IgD-negative memory B cell (primary cell): Measurements from ENCODE around the gene WDR77. TPM values are rescaled to one million over a fixed set of nuclear protein-coding genes. Genes with fewer than 3 reads are reported as not detected.

ENCODE experiments used
- H3K27ac Mint-ChIP-seq, 3 donors: one replicate each; pipeline ENCODE4 v1.8.0; 2020 to 2022; ENCODE audit warnings: mild to moderate bottlenecking in 3 of 3, mixed read lengths in 3 of 3, moderate library complexity in 1 of 3
- H3K27me3 Mint-ChIP-seq: one replicate; pipeline ENCODE4 v1.8.0; 2021; ENCODE audit warnings: mixed read lengths
- H3K36me3 Mint-ChIP-seq: one replicate; pipeline ENCODE4 v1.8.0; 2020; ENCODE audit warnings: mild to moderate bottlenecking, mixed read lengths
- H3K4me1 Mint-ChIP-seq, 3 donors: one replicate each; pipeline ENCODE4 v1.8.0; 2020 to 2022; ENCODE audit warnings: mixed read lengths in 3 of 3, mild to moderate bottlenecking in 1 of 3
- H3K4me3 Mint-ChIP-seq, 4 donors: one replicate each; pipeline ENCODE4 v1.8.0; 2020 to 2022; ENCODE audit warnings: mild to moderate bottlenecking in 4 of 4, mixed read lengths in 4 of 4, moderate library complexity in 3 of 4
- H3K9me3 Mint-ChIP-seq, 3 donors: one replicate each; pipeline ENCODE4 v1.8.0; 2020 to 2021; ENCODE audit warnings: mixed read lengths in 3 of 3, mild to moderate bottlenecking in 1 of 3
- polyA plus RNA-seq: library from polyadenylated mRNA; unstranded; fragments of 300-500 nt; fragmentation: Illumina TruSeq; gene quantifications from one replicate; pipeline ENCODE4 v1.2.3, GENCODE V29; 2021

Gene WDR77
- polyA plus RNA-seq, 1 donor from 2014 or later, result 48.1 TPM

- Mint-ChIP-seq H3K36me3 (peaks cover 13% of the 10 kb centered on the region), H3K4me1 (peaks cover 2 to 18% (median 3%) of the 10 kb centered on the region in 3 donors), H3K27me3 (no peaks in the 10 kb centered on the region), H3K9me3 (no peaks in the 10 kb centered on the region), H3K27ac (peak overlapping the region in 1 of 3 donors; percentile 29), H3K4me3 (no peak overlapping the region)
Measured at GRCh38 chr1:111462370-111463028, 13.4 kb upstream of the WDR77 start.

DNA sequence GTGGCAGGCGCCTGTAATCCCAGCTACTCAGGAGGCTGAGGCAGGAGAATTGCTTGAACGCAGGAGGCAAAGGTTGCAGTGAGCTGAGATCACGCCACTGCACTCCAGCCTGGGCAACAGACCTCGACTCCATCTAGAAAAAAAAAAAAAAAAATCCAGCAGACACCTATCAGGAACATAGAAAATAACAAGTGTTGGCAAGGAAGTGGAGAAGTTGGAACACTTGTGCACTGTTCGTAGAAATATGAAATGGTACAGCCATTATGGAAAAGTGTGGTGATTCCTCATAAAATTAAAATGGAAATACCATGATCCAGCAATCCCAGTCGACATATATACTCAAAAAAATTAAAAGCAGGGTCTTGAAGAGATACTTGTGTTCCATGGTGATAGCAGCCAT, 12.7 kb upstream of the WDR77 start:
- peak overlapping the region in 1 of 3 donors; percentile 29 for H3K27ac Mint-ChIP-seq
- H3K27me3 Mint-ChIP-seq, result no peaks in the 10 kb centered on the region
- peaks cover 2 to 18% (median 3%) of the 10 kb centered on the region in 3 donors for H3K4me1 Mint-ChIP-seq
- H3K36me3 Mint-ChIP-seq, result peaks cover 13% of the 10 kb centered on the region
- no peak overlapping the region for H3K4me3 Mint-ChIP-seq
- H3K9me3 Mint-ChIP-seq, result no peaks in the 10 kb centered on the region

GRCh38 chr1:111455642-111456031, 6.6 kb upstream of the WDR77 start:
- peak overlapping the region in 2 of 3 donors; percentile 45 to 90 for H3K27ac Mint-ChIP-seq
- H3K4me1 Mint-ChIP-seq, result peaks cover 15 to 33% (median 31%) of the 10 kb centered on the region in 3 donors
- no peaks in the 10 kb centered on the region for H3K27me3 Mint-ChIP-seq
- no peaks in the 10 kb centered on the region for H3K9me3 Mint-ChIP-seq
- H3K36me3 Mint-ChIP-seq, result peaks cover 12% of the 10 kb centered on the region
- H3K4me3 Mint-ChIP-seq, result peak overlapping the region in 2 of 4 donors; percentile 5 to 43

GRCh38 chr1:111454859-111455641, 6.0 kb upstream of the WDR77 start:
- H3K4me1 Mint-ChIP-seq, result peaks cover 19 to 33% (median 32%) of the 10 kb centered on the region in 3 donors
- peak overlapping the region in 2 of 4 donors; percentile 43 to 44 for H3K4me3 Mint-ChIP-seq
- H3K36me3 Mint-ChIP-seq, result peaks cover 11% of the 10 kb centered on the region
- H3K27ac Mint-ChIP-seq, result peak overlapping the region; percentile 9 to 90 (median 45)
- H3K27me3 Mint-ChIP-seq, result no peaks in the 10 kb centered on the region
- H3K9me3 Mint-ChIP-seq, result no peaks in the 10 kb centered on the region

DNA sequence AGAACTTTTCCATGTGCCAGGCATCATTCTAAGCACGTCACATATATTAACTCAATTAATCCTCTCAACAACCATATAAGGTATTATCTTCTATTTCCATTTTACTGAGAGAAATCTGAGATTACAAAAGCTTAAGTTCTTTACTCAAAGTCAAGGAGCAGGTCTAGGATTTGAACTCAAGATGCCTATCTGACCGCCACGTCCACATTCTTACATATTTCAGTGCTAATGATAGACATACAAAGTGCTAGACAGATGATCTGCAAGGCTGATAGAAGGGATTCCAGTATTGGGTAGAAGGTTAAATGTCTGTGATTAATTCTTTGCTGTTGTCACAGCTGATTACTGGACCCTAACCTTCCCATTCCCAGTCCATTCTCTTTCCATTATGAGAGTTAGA, 4.7 kb upstream of the WDR77 start:
- Mint-ChIP-seq H3K4me3 (no peak overlapping the region), H3K27me3 (no peaks in the 10 kb centered on the region), H3K9me3 (no peaks in the 10 kb centered on the region), H3K4me1 (peaks cover 26 to 41% (median 39%) of the 10 kb centered on the region in 3 donors), H3K36me3 (peaks cover 14% of the 10 kb centered on the region), H3K27ac (no peak overlapping the region)

DNA sequence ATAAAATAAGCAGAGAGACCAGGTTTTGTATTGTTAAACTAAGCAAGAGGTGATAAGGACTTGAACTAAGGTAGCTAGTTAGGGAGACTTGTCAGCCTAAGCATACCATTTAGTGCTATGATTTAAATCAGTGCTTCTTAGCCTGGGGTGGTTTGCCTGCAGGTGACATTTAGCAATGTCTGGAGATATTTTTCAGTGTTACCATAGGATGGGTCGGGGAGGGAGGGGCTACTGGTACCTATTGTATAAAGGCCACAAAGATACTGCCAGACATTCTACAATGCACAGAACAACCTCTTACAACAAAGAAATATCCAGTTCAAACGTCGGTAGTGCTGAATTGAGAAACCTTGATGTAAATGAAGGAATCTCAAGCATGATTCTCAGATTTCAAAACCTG, 3.5 kb upstream of the WDR77 start:
- no peaks in the 10 kb centered on the region for H3K27me3 Mint-ChIP-seq
- no peaks in the 10 kb centered on the region for H3K9me3 Mint-ChIP-seq
- H3K36me3 Mint-ChIP-seq, result peaks cover 10% of the 10 kb centered on the region
- peaks cover 33 to 49% (median 48%) of the 10 kb centered on the region in 3 donors for H3K4me1 Mint-ChIP-seq
- H3K27ac Mint-ChIP-seq, result no peak overlapping the region
- no peak overlapping the region for H3K4me3 Mint-ChIP-seq

DNA sequence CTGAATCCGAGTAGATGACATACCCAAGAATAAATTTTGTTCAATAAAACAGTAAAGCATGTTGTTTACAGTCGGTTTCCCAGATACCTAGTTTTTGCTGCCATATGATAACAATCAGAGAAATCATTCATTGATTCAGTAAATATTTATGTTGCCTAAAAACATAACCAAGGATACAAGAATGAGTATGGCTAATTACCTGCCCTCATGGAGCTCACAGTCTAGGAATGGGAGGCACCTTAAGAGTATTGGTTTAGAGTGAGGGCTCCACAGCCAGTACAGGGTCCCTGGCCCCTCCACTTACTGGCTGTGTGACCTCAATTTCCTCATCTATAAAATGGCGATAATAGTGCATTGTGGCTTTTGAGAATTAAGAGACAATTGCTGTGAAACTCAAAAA, 1.1 kb upstream of the WDR77 start:
- H3K36me3 Mint-ChIP-seq, result peaks cover 10% of the 10 kb centered on the region
- no peaks in the 10 kb centered on the region for H3K27me3 Mint-ChIP-seq
- peak overlapping the region; percentile 99 to 100 (median 100) for H3K4me3 Mint-ChIP-seq
- H3K4me1 Mint-ChIP-seq, result peaks cover 46 to 59% (median 57%) of the 10 kb centered on the region in 3 donors
- H3K27ac Mint-ChIP-seq, result peak overlapping the region; percentile 93 to 99 (median 99)
- no peaks in the 10 kb centered on the region for H3K9me3 Mint-ChIP-seq

- Mint-ChIP-seq H3K36me3 (peaks cover 8% of the 10 kb centered on the region), H3K4me3 (peak overlapping the region; percentile 99 to 100 (median 100)), H3K9me3 (no peaks in the 10 kb centered on the region), H3K4me1 (peaks cover 42 to 55% (median 52%) of the 10 kb centered on the region in 3 donors), H3K27me3 (no peaks in the 10 kb centered on the region), H3K27ac (peak overlapping the region; percentile 93 to 99 (median 99))
Measured at GRCh38 chr1:111449703-111450017, 604 bp upstream of the WDR77 start.

DNA sequence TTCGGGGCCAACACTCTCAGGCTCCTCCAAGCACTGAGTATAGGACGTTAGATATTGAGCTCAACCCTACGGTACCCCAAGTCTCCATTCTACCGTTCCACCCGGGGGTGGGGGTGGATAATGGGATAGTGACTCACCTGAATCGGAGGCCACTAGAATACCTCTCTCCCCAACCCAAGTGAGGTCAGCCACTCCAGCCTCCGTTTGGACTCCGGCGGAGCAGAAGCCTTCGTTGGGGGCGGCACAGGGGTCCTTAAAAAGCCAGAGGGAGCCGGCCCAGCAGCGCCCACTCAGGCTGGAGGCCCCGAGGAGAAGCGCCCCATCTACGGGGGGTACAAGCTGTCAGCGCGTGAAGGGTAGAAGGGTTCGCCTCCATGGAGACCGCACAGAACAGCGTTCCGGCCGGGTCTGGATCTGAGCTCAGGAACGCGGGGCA, 556 bp downstream of the WDR77 start:
- H3K36me3 Mint-ChIP-seq, result peaks cover 8% of the 10 kb centered on the region
- H3K4me1 Mint-ChIP-seq, result peaks cover 41 to 50% (median 50%) of the 10 kb centered on the region in 3 donors

GRCh38 chr1:111446967-111447892, 1.8 kb downstream of the WDR77 start:
- Mint-ChIP-seq H3K4me3 (peak overlapping the region; percentile 99 to 100 (median 100)), H3K27ac (peak overlapping the region; percentile 20 to 93 (median 24)), H3K4me1 (peaks cover 41 to 47% (median 47%) of the 10 kb centered on the region in 3 donors), H3K9me3 (no peaks in the 10 kb centered on the region), H3K36me3 (peaks cover 8% of the 10 kb centered on the region), H3K27me3 (no peaks in the 10 kb centered on the region)

More for the DNA sequence above, 556 bp downstream of the WDR77 start:
- Mint-ChIP-seq H3K27me3 (no peaks in the 10 kb centered on the region), H3K4me3 (peak overlapping the region; percentile 99 to 100 (median 100)), H3K27ac (peak overlapping the region; percentile 93 to 99 (median 99)), H3K9me3 (no peaks in the 10 kb centered on the region)

DNA sequence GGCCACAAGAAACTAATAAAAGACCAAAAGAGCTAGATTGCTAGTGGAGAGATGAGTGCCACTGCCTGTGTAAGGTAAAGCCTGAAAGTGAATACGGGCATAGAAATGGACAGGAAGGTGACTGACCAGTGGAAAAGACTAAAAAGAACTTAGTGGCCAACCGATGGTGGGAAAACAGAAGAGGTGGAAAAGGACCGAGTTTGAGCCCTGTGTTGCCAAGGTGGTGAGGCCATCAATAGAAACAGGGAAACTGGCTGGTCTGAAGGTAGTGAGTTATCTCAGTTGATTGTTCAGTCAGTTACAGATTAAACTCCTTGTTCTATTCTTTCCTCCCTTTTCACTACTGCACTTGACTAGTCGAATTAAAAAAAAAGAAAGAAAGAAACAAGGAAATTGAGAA, 2.5 kb downstream of the WDR77 start:
- H3K4me3 Mint-ChIP-seq, result peak overlapping the region in 2 of 4 donors; percentile 84 to 99
- H3K27ac Mint-ChIP-seq, result peak overlapping the region; percentile 20 to 47 (median 39)
- peaks cover 43 to 44% (median 44%) of the 10 kb centered on the region in 3 donors for H3K4me1 Mint-ChIP-seq
- no peaks in the 10 kb centered on the region for H3K9me3 Mint-ChIP-seq
- H3K27me3 Mint-ChIP-seq, result no peaks in the 10 kb centered on the region
- peaks cover 8% of the 10 kb centered on the region for H3K36me3 Mint-ChIP-seq

DNA sequence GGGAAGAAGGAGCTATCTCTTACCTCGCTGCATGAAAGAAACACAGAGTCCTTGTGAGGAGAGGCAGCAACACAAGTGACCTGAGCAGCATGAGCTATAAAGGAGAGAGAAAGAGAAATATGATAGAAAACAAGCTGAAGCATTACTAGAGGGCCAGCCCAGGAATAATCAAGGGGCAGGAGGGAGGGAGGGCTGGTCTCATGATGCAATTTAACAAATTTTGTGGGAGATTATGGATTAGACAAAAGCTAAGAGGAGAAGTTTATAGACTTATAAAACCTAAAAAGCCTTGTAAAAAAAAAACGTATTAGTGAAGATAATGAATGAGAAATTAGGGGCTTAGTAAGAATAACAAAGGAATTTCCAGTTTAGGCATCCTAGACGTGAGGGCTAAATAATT, 5.0 kb downstream of the WDR77 start:
- H3K4me3 Mint-ChIP-seq, result peak overlapping the region in 1 of 4 donors; percentile 54
- peaks cover 28 to 33% (median 32%) of the 10 kb centered on the region in 3 donors for H3K4me1 Mint-ChIP-seq
- peak overlapping the region in 1 of 3 donors; percentile 63 for H3K27ac Mint-ChIP-seq

DNA sequence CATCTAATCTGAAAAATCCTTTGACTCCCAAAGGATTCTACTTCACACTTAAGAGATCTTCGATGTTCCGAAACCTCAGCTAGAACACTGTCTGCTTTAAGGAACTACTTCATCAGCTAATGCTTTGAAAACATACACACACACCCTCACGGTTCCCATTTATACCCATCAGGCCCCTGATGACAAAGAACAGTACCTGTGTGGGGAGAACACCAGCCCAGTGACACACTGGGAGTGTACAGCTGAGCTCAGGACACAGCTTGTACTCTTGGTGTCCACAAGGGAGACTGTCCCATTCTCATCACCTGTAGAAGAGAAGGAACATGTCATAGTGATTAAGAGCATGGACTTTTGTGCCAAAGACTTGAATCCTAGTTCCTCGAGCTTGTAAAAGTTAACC, 6.6 kb downstream of the WDR77 start:
- Mint-ChIP-seq H3K27me3 (no peaks in the 10 kb centered on the region), H3K4me3 (no peak overlapping the region), H3K9me3 (no peaks in the 10 kb centered on the region), H3K36me3 (no peaks in the 10 kb centered on the region), H3K4me1 (peaks cover 18 to 24% (median 21%) of the 10 kb centered on the region in 3 donors), H3K27ac (peak overlapping the region in 1 of 3 donors; percentile 50)

More for the DNA sequence above, 5.0 kb downstream of the WDR77 start:
- no peaks in the 10 kb centered on the region for H3K9me3 Mint-ChIP-seq
- no peaks in the 10 kb centered on the region for H3K27me3 Mint-ChIP-seq
- no peaks in the 10 kb centered on the region for H3K36me3 Mint-ChIP-seq

GRCh38 chr1:111441573-111442192, 7.4 kb downstream of the WDR77 start:
- Mint-ChIP-seq H3K4me1 (peaks cover 13 to 18% (median 17%) of the 10 kb centered on the region in 3 donors), H3K27ac (peak overlapping the region; percentile 53 to 78 (median 66))

More at GRCh38 chr1:111441573-111442192, 7.4 kb downstream of the WDR77 start:
- H3K36me3 Mint-ChIP-seq, result no peaks in the 10 kb centered on the region
- H3K4me3 Mint-ChIP-seq, result peak overlapping the region in 1 of 4 donors; percentile 63
- H3K9me3 Mint-ChIP-seq, result no peaks in the 10 kb centered on the region
- no peaks in the 10 kb centered on the region for H3K27me3 Mint-ChIP-seq
